Activated CD8-positive, alpha-beta memory T cell treated with anti-CD3 and anti-CD28 coated beads for 48 hours (primary cell): ENCODE data around the gene LIN7A.
"Not testable (repeated sequence)": the region's sequence is repeated elsewhere in the genome, so short reads cannot be mapped to it uniquely, and the experiment has no call there.

Source experiments
- DNase-seq, 3 experiments: peaks; one replicate each; pipeline ENCODE4 v3.0.0-alpha.2; 2020; ENCODE audit warnings: low read depth in 2 of 3, low spot score in 2 of 3

The LIN7A gene

GRCh38 chr12:80811957-80812708 is 125.6 kb downstream of the LIN7A start:
- no peak for DNase-seq

GRCh38 chr12:80810874-80811273 is 126.9 kb downstream of the LIN7A start:
- no peak for DNase-seq

DNA sequence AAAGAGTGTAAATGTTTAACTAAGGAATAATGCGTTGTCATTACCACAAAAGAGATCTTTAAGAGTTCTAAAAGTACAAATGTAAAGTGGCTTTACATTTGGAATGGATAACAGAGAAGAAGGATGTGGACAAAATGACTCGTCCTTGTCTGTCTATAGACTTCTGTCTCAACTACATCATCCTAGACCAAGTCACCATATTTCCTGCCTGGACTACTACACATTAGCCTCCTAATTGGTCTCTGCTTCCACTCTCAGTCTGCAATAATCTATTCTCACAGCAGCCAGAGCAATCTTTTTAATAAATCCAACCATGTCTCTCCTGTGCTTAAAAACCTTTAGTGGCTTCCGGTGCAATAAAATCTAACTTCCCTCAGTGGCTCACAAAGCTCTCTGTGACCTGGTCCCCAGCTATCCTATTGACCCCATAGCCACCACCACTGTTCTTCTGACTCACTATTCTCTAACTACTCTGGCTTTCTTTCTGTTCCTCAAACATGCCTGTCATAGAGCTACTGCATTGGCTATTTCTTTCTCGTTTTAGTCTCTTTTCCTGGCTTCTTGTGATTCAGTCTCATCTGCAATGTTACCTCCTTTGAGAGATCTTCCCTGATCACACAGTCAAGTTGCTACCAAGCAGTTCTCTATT is 130.0 kb downstream of the LIN7A start:
- no peak for DNase-seq

DNA sequence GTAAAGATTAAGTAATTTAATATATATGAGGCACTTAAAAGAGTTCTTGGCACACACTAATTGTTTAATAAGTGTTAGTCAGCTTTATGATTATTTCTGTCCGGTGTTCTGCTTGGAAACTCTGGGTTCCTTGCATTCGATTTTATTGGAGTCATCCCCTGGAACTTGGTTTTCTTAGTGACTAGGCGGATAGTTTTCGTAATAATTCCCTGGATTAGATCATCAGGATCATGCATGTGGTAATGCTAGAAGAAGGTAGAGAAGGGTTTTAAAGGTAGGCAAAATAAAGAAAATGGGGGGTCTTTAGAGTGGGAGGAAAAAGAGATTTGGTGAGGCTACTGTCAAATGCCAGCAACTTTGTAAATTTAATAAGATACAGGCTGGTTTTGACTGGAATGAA is 132.6 kb downstream of the LIN7A start:
- no peak for DNase-seq

- DNase-seq, result no peak
These were observed 134.9 kb downstream of the LIN7A start for GRCh38 chr12:80802652-80803400.

- no peak for DNase-seq
These were observed 139.5 kb downstream of the LIN7A start for GRCh38 chr12:80798281-80798680.

DNA sequence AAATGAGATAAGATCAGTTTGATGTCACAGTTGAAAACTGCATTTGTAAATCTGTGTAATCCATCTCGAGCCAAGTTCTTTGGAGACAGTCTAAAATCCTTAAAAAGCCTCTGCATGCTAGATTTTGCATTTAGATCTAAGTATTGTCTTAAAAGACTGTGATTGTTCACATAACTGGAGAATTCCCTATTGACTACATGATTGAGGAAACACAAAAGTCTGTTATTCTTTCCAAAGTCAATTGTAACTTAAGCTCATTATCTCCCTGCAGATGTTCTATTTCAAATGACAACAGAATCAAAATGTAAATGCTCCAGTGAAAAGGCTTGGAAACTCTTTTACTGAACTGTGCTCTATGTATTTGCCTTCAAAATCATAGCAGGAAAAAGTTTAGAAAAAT is 143.2 kb downstream of the LIN7A start:
- DNase-seq, result no peak

DNA sequence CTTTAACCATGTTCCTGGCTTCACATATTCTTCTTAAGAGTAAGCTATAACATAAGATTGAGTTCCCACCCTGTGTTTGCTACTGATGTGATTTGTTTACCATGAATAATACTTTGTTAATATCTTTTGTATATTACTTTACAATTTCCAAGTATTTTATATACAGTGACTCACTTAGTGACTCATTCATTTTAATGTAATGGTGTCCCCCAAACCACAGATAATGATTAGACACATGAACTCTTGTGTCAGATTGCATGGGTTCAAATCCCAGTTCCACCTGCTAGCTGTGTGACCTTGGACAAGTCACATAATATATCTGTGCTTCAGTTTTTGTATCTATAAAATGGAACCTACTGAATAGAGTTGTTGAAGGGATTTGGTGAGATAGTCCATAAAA is 144.9 kb downstream of the LIN7A start:
- no peak for DNase-seq

GRCh38 chr12:80791863-80792262 is 145.9 kb downstream of the LIN7A start:
- no peak for DNase-seq

GRCh38 chr12:80788407-80788806 is 149.3 kb downstream of the LIN7A start:
- not testable (repeated sequence) for DNase-seq

DNA sequence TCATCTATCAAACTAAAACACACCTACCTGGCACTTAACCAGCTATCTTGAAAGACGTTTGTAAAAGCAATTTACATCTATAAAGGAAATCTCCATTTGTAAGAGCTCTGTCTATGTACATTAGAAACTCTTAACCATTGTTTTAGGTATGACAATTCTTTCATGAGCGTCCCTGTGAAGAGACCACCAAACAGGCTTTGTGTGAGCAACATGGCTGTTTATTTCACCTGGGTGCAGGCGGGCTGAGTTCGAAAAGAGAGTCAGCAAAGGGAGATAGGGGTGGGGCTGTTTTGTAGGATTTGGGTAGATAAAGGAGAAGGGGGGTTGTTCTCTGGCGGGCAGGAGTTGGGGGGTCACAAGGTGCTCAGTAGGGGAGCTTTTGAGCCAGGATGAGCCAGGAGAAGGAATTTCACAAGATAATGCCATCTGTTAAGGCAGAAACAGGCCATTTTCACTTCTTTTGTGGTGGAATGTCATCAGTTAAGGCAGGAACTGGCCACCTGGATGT is 154.7 kb downstream of the LIN7A start:
- not testable (repeated sequence) for DNase-seq

DNA sequence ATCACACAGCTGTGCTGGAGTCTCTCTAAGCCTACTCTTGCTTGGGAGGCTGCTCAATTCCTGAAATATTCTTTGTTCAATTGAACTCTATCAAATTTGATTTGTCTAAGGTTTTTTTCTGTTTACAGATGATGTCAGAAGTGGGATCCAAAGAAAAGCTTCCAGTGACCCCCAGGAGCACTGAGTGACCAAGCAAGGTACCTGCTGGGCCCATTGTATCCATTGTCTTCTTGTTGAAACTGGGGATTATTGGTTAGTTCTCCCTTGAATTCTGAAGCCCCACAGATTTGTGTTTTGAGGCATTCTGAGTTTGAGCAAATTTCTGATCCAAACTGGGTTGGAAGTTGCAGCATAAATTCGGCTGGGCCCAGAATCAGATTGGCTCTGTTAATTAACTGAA is 156.4 kb downstream of the LIN7A start:
- no peak for DNase-seq

DNA sequence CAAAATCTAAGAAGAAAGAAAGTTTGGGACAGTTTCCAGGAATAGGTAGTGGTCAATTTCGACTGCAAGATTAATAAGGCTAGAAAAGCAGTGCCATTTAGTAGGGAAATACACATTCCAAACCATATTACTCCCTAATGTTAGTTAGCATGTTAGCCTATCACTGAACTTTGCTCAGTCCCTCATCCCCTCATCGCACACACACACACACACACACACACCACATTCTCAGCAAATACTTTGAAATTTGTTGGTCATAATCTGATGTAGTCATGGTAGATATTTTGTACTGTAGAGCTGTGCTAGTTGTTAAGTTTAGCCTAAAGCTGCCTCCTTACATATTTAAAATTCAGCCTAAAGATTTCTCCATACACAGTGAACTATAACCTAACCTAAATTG is 157.0 kb downstream of the LIN7A start:
- no peak for DNase-seq

- no peak for DNase-seq
These were observed 159.7 kb downstream of the LIN7A start for GRCh38 chr12:80778005-80778541.

- no peak for DNase-seq
These were observed 160.1 kb downstream of the LIN7A start for GRCh38 chr12:80777587-80777986.

- DNase-seq, result no peak
These were observed 161.0 kb downstream of the LIN7A start for GRCh38 chr12:80776706-80777105.

GRCh38 chr12:80770958-80771357 is 166.8 kb downstream of the LIN7A start:
- no peak for DNase-seq

- no peak for DNase-seq
These were observed 168.1 kb downstream of the LIN7A start for GRCh38 chr12:80769553-80770140.

DNA sequence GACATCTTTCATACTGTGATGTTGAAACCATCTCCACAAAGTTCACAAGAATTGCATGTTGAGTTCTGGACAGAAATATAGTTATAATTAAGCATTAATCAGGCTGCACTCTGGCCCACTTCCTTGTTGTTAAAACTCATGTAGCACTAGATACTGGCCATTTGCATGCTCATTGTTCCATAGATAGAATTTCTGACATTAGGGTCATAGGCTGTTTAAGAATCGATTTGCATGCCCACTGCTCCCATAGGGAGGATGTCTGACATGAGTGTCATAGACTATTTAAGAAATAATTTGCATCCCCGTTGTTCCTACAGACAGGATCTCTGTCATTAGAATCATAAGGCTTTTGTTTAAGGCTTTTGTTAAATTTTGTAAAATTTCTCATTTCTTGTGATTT is 170.8 kb downstream of the LIN7A start:
- DNase-seq, result no peak

DNA sequence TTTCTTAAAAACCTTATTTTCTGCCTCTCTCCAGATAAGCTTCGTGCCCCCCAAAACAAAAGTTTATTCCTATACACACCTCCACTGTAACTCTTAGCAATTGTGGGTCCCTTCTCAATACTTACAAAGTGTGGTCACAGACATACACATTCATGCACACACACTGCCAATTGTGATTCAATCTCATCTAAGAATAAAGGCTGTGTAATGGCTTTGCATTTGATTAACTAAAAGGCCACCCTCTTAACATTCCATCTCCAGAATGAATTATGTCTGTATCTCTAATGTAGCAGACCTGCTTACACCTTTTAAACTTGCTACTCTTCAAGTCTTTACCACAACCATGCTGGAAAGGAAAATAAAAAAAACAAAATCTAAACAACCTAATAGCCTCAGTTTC is 171.5 kb downstream of the LIN7A start:
- no peak for DNase-seq

DNA sequence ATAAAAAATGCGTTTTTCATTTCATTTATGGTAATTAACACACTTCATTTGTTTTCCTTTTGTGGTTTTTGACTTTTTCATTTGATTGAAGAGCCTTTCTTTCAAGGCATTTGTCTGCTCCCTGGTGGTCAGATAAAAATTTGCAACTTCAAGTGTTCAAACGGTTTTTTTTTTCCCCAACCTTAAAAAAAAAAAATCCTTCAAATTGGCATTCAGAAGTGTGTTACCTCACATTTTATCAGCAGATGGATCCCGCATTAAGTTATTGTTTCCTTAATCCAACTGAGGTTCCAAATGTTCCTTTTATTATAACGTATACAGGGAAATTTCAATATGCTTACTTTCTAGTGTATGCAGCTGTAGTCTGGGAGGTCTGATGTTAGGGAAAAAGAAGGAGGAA is 173.9 kb downstream of the LIN7A start:
- no peak for DNase-seq
